ENCODE data around the gene TGFB1. TPM values are rescaled to one million over a fixed set of nuclear protein-coding genes. Genes with fewer than 3 reads are reported as not detected.

Gene TGFB1
- total and polyA plus RNA-seq, 12 donors, result 9.7 to 44.9 (median 13.9) TPM

DNA sequence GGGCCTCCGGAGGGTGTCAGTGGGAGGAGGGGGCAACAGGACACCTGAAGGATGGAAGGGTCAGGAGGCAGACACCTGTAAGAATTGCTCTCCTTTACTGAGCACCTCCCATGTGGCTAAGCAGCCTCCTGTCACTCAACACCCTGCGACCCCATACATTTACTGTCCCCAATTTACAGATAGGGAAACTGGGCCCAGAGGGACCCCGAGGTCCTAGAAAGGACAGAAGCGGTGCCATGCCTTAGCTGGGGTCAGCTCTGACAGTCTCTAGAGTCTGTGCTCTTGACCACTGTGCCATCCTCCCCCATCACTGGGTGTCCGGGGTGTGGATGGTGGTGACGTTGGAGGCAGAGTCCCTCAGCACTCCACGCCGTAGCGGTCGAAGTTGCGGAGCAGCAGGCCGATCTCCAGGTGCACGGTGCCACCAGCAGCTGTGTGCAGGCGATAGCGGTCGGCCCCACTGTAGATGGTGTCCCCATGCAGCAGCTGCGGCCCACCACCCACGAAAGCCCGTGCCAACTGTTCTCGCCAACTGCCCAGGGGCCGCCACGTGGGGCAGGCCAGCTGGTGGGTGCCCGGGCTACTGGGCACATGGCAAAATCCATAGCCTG, 726 bp upstream of the TGFB1 start:
- TF ChIP-seq, protein P1, sequence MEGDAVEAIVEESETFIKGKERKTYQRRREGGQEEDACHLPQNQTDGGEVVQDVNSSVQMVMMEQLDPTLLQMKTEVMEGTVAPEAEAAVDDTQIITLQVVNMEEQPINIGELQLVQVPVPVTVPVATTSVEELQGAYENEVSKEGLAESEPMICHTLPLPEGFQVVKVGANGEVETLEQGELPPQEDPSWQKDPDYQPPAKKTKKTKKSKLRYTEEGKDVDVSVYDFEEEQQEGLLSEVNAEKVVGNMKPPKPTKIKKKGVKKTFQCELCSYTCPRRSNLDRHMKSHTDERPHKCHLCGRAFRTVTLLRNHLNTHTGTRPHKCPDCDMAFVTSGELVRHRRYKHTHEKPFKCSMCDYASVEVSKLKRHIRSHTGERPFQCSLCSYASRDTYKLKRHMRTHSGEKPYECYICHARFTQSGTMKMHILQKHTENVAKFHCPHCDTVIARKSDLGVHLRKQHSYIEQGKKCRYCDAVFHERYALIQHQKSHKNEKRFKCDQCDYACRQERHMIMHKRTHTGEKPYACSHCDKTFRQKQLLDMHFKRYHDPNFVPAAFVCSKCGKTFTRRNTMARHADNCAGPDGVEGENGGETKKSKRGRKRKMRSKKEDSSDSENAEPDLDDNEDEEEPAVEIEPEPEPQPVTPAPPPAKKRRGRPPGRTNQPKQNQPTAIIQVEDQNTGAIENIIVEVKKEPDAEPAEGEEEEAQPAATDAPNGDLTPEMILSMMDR (IDR thresholded peaks at IDR 0.05), result peak in 1 of 9 donors; percentile 29
- H3K36me3 ChIP-seq, result no peaks in the 10 kb centered on the region
- no peaks in the 10 kb centered on the region for H3K9me3 ChIP-seq
- peak overlapping the region in 9 of 10 donors; percentile 81 to 98 (median 95) for H3K27ac ChIP-seq
- WGBS, 2 donors, result 92 to 93% methylated on average over 23 of the region's 23 CpGs
- peaks cover 0 to 65% (median 43%) of the 10 kb centered on the region in 9 donors for H3K4me1 ChIP-seq
- H3K4me3 ChIP-seq, result peak overlapping the region; percentile 63 to 98 (median 79)
- intact Hi-C loops (cut with DNase I), result loop anchor here in 8 of 10 donors (2.0 to 10.0 kb wide), 6 partner anchors 28 to 147 kb away; partner anchors contain the start of genes CCDC97 (in 6 of the 8), DMAC2 (in 1 of the 8), ERICH4 (in 1 of the 8) and HNRNPUL1 (in 1 of the 8)
- H3K27me3 ChIP-seq, result peaks cover 0 to 5% (median 0%) of the 10 kb centered on the region in 7 donors
- peak; percentile 21 to 28 for DNase-seq
- no peak for ATAC-seq

- ATAC-seq (peak; percentile 9 to 46 (median 36)), DNase-seq (peak; percentile 63 to 74)
- Histone ChIP-seq H3K9me3 (no peaks in the 10 kb centered on the region), H3K27ac (peak overlapping the region; percentile 81 to 98 (median 92)), H3K27me3 (peaks cover 0 to 5% (median 0%) of the 10 kb centered on the region in 7 donors), H3K4me3 (peak overlapping the region; percentile 63 to 98 (median 79)), H3K4me1 (peaks cover 0 to 69% (median 43%) of the 10 kb centered on the region in 9 donors), H3K36me3 (peaks cover 0 to 12% (median 0%) of the 10 kb centered on the region in 9 donors)
- TF ChIP-seq, protein P1 (IDR thresholded peaks at IDR 0.05), result peak in 8 of 9 donors; percentile 33 to 76 (median 58)
- WGBS, 2 donors, result 0 to 1% methylated on average over 70 to 71 of the region's 71 CpGs
- intact Hi-C loops (cut with DNase I), result loop anchor here in 9 of 10 donors (1.0 to 10.0 kb wide), 8 partner anchors 26 to 146 kb away; partner anchors contain the start of genes CCDC97 (in 6 of the 9), DMAC2 (in 1 of the 9), ERICH4 (in 1 of the 9) and HNRNPUL1 (in 1 of the 9)
Measured at GRCh38 chr19:41352609-41353465, 885 bp downstream of the TGFB1 start.

DNA sequence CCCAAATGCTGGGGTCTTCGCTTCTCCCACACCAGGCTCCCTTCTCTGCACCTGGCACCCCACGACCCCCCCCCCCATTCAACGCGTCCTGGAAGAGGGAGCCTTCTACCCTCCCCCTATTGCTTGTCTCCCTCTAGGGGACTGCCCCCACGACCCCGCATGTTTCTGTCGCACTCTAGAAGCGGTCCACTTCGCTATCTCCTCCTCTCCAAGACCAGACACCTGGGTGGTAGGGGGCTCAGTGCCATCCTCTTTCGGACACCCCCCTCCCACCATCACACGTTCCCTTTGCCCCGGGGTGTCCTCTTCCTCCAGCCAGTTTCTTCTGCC, 1.5 kb downstream of the TGFB1 start:
- no peak for ATAC-seq
- no peak for DNase-seq
- peaks cover 0 to 66% (median 43%) of the 10 kb centered on the region in 9 donors for H3K4me1 ChIP-seq

More for the DNA sequence above, 1.5 kb downstream of the TGFB1 start:
- intact Hi-C loops (cut with DNase I), result loop anchor here in 9 of 10 donors (1.0 to 10.0 kb wide), 8 partner anchors 25 to 145 kb away; partner anchors contain the start of genes CCDC97 (in 6 of the 9), DMAC2 (in 1 of the 9), ERICH4 (in 1 of the 9) and HNRNPUL1 (in 1 of the 9)
- Histone ChIP-seq H3K27me3 (peaks cover 0 to 5% (median 0%) of the 10 kb centered on the region in 7 donors), H3K4me3 (peak overlapping the region; percentile 63 to 98 (median 79)), H3K36me3 (peaks cover 0 to 17% (median 2%) of the 10 kb centered on the region in 9 donors), H3K27ac (peak overlapping the region; percentile 81 to 98 (median 92)), H3K9me3 (no peaks in the 10 kb centered on the region)
- TF ChIP-seq, protein P1 (IDR thresholded peaks at IDR 0.05), result no peak
- 0 to 1% methylated on average over 12 of the region's 12 CpGs for WGBS, 2 donors

Data from heart right ventricle (tissue), 16 donors.